Keratinocyte (primary cell): Measurements from ENCODE around the gene SOHLH2. TPM values are rescaled to one million over a fixed set of nuclear protein-coding genes. Genes with fewer than 3 reads are reported as not detected.

Experiments used
- DNase-seq: peaks from one replicate; pipeline ENCODE4 v3.0.0-alpha.2; 2011; ENCODE audit warnings: low read depth, missing footprints, low spot score
- FAIRE-seq: peaks from 2 replicates; lab custom pipeline; 2011; peaks lifted over from hg19 to GRCh38; lab: Jason Lieb, UNC
- H2AFZ ChIP-seq: 2 replicates; pipeline ENCODE4 v1.6.0; 2012; ENCODE audit warnings: low read length, control low read depth, inconsistent platforms; ENCODE audit not compliant: control insufficient read depth
- H3K27ac ChIP-seq: 2 replicates; pipeline ENCODE4 v1.5.1; 2011; ENCODE audit warnings: low read length; ENCODE audit not compliant: control insufficient read depth, insufficient read depth
- H3K27me3 ChIP-seq: 3 replicates; pipeline ENCODE4 v1.6.0; 2011; ENCODE audit warnings: low read length; ENCODE audit not compliant: control insufficient read depth, insufficient read depth; ENCODE audit errors: extremely low read depth
- H3K36me3 ChIP-seq, 2 experiments: 2 replicates in 1 of 2; 3 replicates in 1 of 2; pipeline ENCODE4 v1.5.1; 2011; ENCODE audit warnings: low read length in 2 of 2, mild to moderate bottlenecking in 1 of 2; ENCODE audit not compliant: control insufficient read depth in 2 of 2, insufficient read depth in 2 of 2; ENCODE audit errors: extremely low read depth in 1 of 2
- H3K4me1 ChIP-seq: 3 replicates; pipeline ENCODE4 v1.5.1; 2011; ENCODE audit warnings: low read length; ENCODE audit not compliant: control insufficient read depth, insufficient read depth; ENCODE audit errors: extremely low read depth
- H3K4me2 ChIP-seq: 3 replicates; pipeline ENCODE4 v1.6.0; 2011; ENCODE audit warnings: low read depth, low read length; ENCODE audit not compliant: control insufficient read depth, insufficient read depth; ENCODE audit errors: extremely low read depth
- H3K4me3 ChIP-seq, 3 experiments: fragments of 200-600 bp in 1 of 3; sonication (generic) in 1 of 3; 2 replicates in 2 of 3; 3 replicates in 1 of 3; pipeline ENCODE4 v1.5.1; 2011 to 2016; ENCODE audit warnings: low read length in 3 of 3, mild to moderate bottlenecking in 3 of 3, control low read depth in 2 of 3, inconsistent platforms in 1 of 3, low read depth in 1 of 3, mixed read lengths in 1 of 3, mixed run types in 1 of 3, moderate library complexity in 1 of 3; ENCODE audit not compliant: control insufficient read depth in 2 of 3, insufficient read depth in 2 of 3; ENCODE audit errors: extremely low read depth in 1 of 3
- H3K79me2 ChIP-seq: 2 replicates; pipeline ENCODE4 v1.6.0; 2012; ENCODE audit warnings: low read length; ENCODE audit not compliant: control insufficient read depth, insufficient read depth
- H3K9ac ChIP-seq: 3 replicates; pipeline ENCODE4 v1.6.0; 2011; ENCODE audit warnings: low read length; ENCODE audit not compliant: control insufficient read depth, insufficient read depth; ENCODE audit errors: extremely low read depth
- H3K9me1 ChIP-seq: 3 replicates; pipeline ENCODE4 v1.6.0; 2011; ENCODE audit warnings: low read length; ENCODE audit not compliant: control insufficient read depth, insufficient read depth; ENCODE audit errors: extremely low read depth
- H3K9me3 ChIP-seq: 2 replicates; pipeline ENCODE4 v1.5.1; 2012; ENCODE audit warnings: low read depth, low read length; ENCODE audit not compliant: control insufficient read depth
- H4K20me1 ChIP-seq: 3 replicates; pipeline ENCODE4 v1.6.0; 2011; ENCODE audit warnings: low read length; ENCODE audit not compliant: control insufficient read depth, insufficient read depth; ENCODE audit errors: extremely low read depth
- EZH2 ChIP-seq: IDR thresholded peaks from one replicate; pipeline ENCODE4 v1.6.1; 2012; ENCODE audit warnings: inconsistent platforms, mild to moderate bottlenecking, low read length, moderate library complexity
- dilution Hi-C: fragments of 300-500 bp; cut with MboI; formaldehyde crosslinking; loops from one replicate; pipeline ENCODE4 v1.7.0; 2020; ENCODE audit warnings: low sequenced_read_pairs; ENCODE audit not compliant: extremely low pct_ligation_motif_present
- polyA plus RNA-seq, 5 experiments: library from polyadenylated mRNA; depleted of rRNA in 3 of 5; stranded (reverse) in 3 of 5; stranded (forward) in 1 of 5; unstranded in 1 of 5; fragments of >200 nt; gene quantifications; 1 replicate in 1 of 5; 2 replicates in 3 of 5; 3 replicates in 1 of 5; pipeline versions ENCODE4 v1.2.1 to v1.2.3, GENCODE V29; 2011 to 2012; ENCODE audit warnings: missing spikeins in 2 of 5, low read depth in 1 of 5, low replicate concordance in 1 of 5
- TF ChIP-seq, protein P1 (sequence below), 3 experiments: IDR thresholded peaks in 1 of 3; conservative IDR thresholded peaks in 1 of 3; optimal IDR thresholded peaks in 1 of 3; 2 replicates in 2 of 3; 3 replicates in 1 of 3; pipeline versions ENCODE3 to v1.5.1; 2011; ENCODE audit warnings: low read length in 3 of 3, mild to moderate bottlenecking in 3 of 3, moderate library complexity in 2 of 3, control low read depth in 1 of 3, inconsistent platforms in 1 of 3; ENCODE audit not compliant: insufficient read depth in 2 of 3; ENCODE audit errors: extremely low read depth in 1 of 3

Gene SOHLH2
- polyA plus RNA-seq, 1 donor (not counting 4 experiments of a cell fraction or from before 2014, with no cell fraction given): not detected

DNA sequence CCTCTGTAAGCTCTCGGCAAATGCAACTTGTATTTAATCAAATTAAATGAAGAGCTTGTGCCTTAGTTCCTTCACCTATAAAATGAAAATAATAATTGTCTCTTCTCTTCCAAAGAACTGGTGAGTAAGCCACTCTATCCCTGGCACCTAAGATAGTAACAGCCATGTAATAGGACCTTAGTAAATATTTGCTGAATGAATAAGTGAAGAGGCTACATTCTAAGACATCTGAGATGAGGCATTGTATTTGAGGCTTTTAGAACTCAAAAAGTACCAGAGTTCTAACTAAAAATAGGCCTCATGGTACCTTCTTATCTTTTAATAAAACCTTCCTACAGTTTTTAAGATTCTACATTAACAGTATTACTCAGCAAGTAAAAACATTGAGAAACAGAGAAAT is 65.9 kb downstream of the SOHLH2 start:
- dilution Hi-C loops: no loop called here
- no peaks in the 10 kb centered on the region for H3K27me3 ChIP-seq
- no peak overlapping the region for H3K27ac ChIP-seq
- H3K9ac ChIP-seq: no peak overlapping the region
- H3K79me2 ChIP-seq: no peaks in the 10 kb centered on the region
- DNase-seq (no peak), FAIRE-seq (no peak)
- H3K9me1 ChIP-seq: no peaks in the 10 kb centered on the region
- no peak overlapping the region for H3K4me2 ChIP-seq
- H4K20me1 ChIP-seq: no peaks in the 10 kb centered on the region
- TF ChIP-seq, protein P1, sequence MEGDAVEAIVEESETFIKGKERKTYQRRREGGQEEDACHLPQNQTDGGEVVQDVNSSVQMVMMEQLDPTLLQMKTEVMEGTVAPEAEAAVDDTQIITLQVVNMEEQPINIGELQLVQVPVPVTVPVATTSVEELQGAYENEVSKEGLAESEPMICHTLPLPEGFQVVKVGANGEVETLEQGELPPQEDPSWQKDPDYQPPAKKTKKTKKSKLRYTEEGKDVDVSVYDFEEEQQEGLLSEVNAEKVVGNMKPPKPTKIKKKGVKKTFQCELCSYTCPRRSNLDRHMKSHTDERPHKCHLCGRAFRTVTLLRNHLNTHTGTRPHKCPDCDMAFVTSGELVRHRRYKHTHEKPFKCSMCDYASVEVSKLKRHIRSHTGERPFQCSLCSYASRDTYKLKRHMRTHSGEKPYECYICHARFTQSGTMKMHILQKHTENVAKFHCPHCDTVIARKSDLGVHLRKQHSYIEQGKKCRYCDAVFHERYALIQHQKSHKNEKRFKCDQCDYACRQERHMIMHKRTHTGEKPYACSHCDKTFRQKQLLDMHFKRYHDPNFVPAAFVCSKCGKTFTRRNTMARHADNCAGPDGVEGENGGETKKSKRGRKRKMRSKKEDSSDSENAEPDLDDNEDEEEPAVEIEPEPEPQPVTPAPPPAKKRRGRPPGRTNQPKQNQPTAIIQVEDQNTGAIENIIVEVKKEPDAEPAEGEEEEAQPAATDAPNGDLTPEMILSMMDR (optimal IDR thresholded peaks at IDR 0.05 in 1 of 3, IDR thresholded peaks at IDR 0.05 in 1 of 3, conservative IDR thresholded peaks at IDR 0.05 in 1 of 3; ENCODE audit: extremely low read depth in 1 of 3, insufficient read depth in 2 of 3, low read length in 3 of 3): no peak
- no peak for TF ChIP-seq EZH2
- H3K4me3 ChIP-seq: no peak overlapping the region
- H2AFZ ChIP-seq: no peak overlapping the region
- no peaks in the 10 kb centered on the region for H3K4me1 ChIP-seq
- no peaks in the 10 kb centered on the region for H3K9me3 ChIP-seq
- H3K36me3 ChIP-seq: no peaks in the 10 kb centered on the region

DNA sequence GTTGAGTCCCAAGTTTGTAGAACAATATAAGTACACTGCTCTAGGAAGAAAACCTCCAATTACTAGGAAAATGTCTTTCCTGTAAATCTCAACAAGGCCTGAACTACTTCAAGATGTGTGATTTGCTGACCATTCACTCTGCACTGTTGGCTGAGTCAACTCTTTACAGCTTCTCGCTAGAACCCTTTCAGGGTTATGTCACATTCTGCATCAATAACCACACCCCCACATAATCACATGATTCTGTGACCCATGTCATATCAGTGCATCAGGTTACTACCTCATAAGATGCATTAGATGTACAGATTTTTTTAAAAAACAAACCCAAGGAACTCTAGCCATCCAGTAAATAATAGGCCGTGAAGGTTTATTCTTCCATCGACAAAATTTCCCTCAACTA is 67.0 kb downstream of the SOHLH2 start:
- no peaks in the 10 kb centered on the region for H3K9me3 ChIP-seq
- H3K27me3 ChIP-seq: no peaks in the 10 kb centered on the region
- H3K9ac ChIP-seq: no peak overlapping the region
- no peak for TF ChIP-seq EZH2
- TF ChIP-seq, protein P1 (optimal IDR thresholded peaks at IDR 0.05 in 1 of 3, IDR thresholded peaks at IDR 0.05 in 1 of 3, conservative IDR thresholded peaks at IDR 0.05 in 1 of 3; ENCODE audit: extremely low read depth in 1 of 3, insufficient read depth in 2 of 3, low read length in 3 of 3): no peak
- no peak overlapping the region for H3K27ac ChIP-seq
- FAIRE-seq (no peak), DNase-seq (no peak)
- H4K20me1 ChIP-seq: no peaks in the 10 kb centered on the region
- dilution Hi-C loops: no loop called here
- no peaks in the 10 kb centered on the region for H3K36me3 ChIP-seq
- no peaks in the 10 kb centered on the region for H3K4me1 ChIP-seq
- no peak overlapping the region for H3K4me2 ChIP-seq
- no peak overlapping the region for H2AFZ ChIP-seq
- H3K9me1 ChIP-seq: no peaks in the 10 kb centered on the region
- H3K79me2 ChIP-seq: no peaks in the 10 kb centered on the region
- no peak overlapping the region for H3K4me3 ChIP-seq
